ENCODE measurements around the gene TSPAN3. TPM values are rescaled to one million over a fixed set of nuclear protein-coding genes. Genes with fewer than 3 reads are reported as not detected.

TSPAN3 gene
- total RNA-seq (2022) (404 and 463 TPM in 2 replicates), Bru-seq, nascent RNA (percentile 95 among the genes with signal in this experiment), BruChase-seq, experiment 1, labeled RNA remaining after a 6-hour chase (percentile 95 among the genes with signal in this experiment), BruChase-seq, experiment 2, labeled RNA remaining after a 2-hour chase (percentile 93 among the genes with signal in this experiment)
- long read RNA-seq, full-length matches to known transcripts: 766 of 807 reads
- long read RNA-seq, partial matches to known transcripts: 13 of 807 reads
- long read RNA-seq, other reads (novel, unspliced or antisense): 28 of 807 reads

DNA sequence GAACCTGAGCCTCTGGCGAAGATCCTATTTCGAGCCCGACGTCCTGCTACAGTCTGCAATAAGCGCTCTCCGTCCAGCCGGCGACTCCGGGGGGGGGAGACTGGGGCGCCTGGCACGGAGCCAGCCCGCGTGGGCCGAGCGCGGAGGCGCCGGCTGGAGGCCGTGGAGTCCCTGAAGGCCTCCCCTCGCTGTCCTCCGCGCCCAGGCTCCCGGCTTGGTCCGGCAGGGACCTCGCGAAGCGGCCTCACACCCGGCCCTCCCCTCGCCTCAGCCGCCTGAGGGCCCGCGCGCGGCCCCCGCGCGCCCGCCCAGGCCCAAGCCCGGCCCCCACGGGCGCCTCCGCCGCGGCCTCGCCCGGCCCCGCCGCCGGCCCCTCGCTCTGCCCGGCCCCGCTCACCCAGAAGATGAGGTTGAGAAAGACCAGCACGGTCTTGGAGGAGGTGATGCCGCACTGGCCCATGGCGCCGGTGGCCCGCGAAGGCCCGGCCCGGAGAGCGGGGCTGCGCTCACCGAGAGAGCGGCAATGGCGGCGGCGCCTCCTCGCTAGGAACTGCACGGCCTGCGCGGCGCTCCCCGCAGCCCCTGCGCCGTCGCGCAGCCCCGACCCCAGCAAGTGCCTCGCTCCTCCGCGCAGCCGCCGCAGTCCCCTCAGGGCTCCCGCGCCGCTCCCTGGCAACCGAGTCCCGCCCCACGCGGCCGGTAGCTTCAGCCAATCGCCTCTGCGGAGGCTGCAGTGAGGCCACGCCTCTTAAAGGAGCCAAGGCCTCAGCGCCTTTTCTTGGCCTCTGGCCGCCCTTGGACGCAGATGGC is at the start of gene TSPAN3:
TSPAN3 (minus strand) TSS at position 615 of the 810 bp plus-strand sequence; CDS start at position 460, 155 bp downstream.
- Mint-ChIP-seq H3K27me3 (ENCODE audit: unreplicated experiment) (peaks cover 41% of the 10 kb centered on the region), H3K4me3 (ENCODE audit: low read depth, unreplicated experiment) (peak within 1 kb of the TSS; percentile 84), H3K27ac (ENCODE audit: unreplicated experiment) (peak within 1 kb of the TSS; percentile 95), H3K4me1 (ENCODE audit: low read depth, unreplicated experiment) (peaks cover 60% of the 10 kb centered on the region), H3K36me3 (ENCODE audit: insufficient read depth, unreplicated experiment) (peaks cover 50% of the 10 kb centered on the region), H3K9me3 (ENCODE audit: low read depth, unreplicated experiment) (no peaks in the 10 kb centered on the region)
- BruUV-seq (replicated peaks): no TSS peak
- intact Hi-C loops (cut with micrococcal nuclease; ENCODE audit: unreplicated experiment): no loop called here
- TF ChIP-seq, protein P1, sequence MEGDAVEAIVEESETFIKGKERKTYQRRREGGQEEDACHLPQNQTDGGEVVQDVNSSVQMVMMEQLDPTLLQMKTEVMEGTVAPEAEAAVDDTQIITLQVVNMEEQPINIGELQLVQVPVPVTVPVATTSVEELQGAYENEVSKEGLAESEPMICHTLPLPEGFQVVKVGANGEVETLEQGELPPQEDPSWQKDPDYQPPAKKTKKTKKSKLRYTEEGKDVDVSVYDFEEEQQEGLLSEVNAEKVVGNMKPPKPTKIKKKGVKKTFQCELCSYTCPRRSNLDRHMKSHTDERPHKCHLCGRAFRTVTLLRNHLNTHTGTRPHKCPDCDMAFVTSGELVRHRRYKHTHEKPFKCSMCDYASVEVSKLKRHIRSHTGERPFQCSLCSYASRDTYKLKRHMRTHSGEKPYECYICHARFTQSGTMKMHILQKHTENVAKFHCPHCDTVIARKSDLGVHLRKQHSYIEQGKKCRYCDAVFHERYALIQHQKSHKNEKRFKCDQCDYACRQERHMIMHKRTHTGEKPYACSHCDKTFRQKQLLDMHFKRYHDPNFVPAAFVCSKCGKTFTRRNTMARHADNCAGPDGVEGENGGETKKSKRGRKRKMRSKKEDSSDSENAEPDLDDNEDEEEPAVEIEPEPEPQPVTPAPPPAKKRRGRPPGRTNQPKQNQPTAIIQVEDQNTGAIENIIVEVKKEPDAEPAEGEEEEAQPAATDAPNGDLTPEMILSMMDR (IDR thresholded peaks at IDR 0.05; ENCODE audit: unreplicated experiment): no peak
- peak; percentile 97 for DNase-seq
- CTCF ChIA-PET: interaction anchor here (0.9 kb wide), 1 partner anchor 36 kb away, joined by 6 read pairs; no protein-coding TSS in a partner anchor

DNA sequence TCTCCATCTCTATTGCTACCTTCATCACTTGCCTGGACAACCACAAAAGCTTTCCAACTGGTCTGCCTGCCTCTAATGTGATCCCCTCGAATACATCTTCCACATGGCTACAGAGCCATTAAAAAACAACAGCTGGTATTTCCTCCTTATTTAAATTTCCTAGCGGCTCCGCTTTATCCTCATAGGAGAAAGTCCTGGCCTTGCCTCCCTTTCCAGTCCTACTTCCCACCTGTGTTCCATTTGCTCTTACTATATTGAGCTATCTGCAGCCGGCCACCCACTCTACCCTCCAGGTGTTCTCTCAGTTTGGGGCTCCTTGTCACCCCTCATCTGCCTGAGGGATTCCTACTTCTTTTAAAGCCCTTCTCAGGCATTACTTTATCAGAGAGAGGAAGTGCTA is 49.7 kb upstream of the TSPAN3 start:
- no peaks in the 10 kb centered on the region for H3K36me3 Mint-ChIP-seq (ENCODE audit: insufficient read depth, unreplicated experiment)
- intact Hi-C loops (cut with micrococcal nuclease; ENCODE audit: unreplicated experiment): no loop called here
- H3K4me3 Mint-ChIP-seq (ENCODE audit: low read depth, unreplicated experiment): no peak overlapping the region
- no peak for DNase-seq
- CTCF ChIA-PET: no interaction called here
- TF ChIP-seq, protein P1 (IDR thresholded peaks at IDR 0.05; ENCODE audit: unreplicated experiment): no peak
- H3K4me1 Mint-ChIP-seq (ENCODE audit: low read depth, unreplicated experiment): peaks cover 19% of the 10 kb centered on the region
- no TSS peak for BruUV-seq (replicated peaks)
- no peaks in the 10 kb centered on the region for H3K27me3 Mint-ChIP-seq (ENCODE audit: unreplicated experiment)
- H3K27ac Mint-ChIP-seq (ENCODE audit: unreplicated experiment): no peak overlapping the region
- no peaks in the 10 kb centered on the region for H3K9me3 Mint-ChIP-seq (ENCODE audit: low read depth, unreplicated experiment)

DNA sequence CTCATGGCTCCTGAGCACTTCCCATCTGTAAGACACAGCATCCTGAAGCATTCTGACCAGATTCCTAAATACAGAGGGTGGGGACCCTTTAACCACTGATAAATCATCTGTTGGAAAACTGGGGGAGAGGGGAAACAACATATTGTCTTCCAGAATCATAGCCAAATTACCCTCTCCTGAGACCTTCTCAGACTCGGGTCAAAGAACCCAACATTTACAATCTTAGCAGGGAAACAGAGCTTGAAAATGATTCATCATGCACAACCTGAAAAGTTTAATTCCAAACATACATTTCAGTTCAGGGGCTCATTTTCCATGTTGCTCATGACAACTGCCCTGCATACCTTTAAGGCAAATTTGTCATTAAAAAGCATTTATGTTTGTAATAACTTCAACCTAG is 48.5 kb upstream of the TSPAN3 start:
- H3K9me3 Mint-ChIP-seq (ENCODE audit: low read depth, unreplicated experiment): no peaks in the 10 kb centered on the region
- no peak overlapping the region for H3K27ac Mint-ChIP-seq (ENCODE audit: unreplicated experiment)
- no peaks in the 10 kb centered on the region for H3K36me3 Mint-ChIP-seq (ENCODE audit: insufficient read depth, unreplicated experiment)
- BruUV-seq (replicated peaks): no TSS peak
- no peak overlapping the region for H3K4me3 Mint-ChIP-seq (ENCODE audit: low read depth, unreplicated experiment)
- intact Hi-C loops (cut with micrococcal nuclease; ENCODE audit: unreplicated experiment): loop anchor here (1.0 to 2.0 kb wide), 4 partner anchors 42 to 423 kb away; no protein-coding TSS in a partner anchor
- no peak for DNase-seq
- CTCF ChIA-PET: interaction anchor here (0.5 to 2.6 kb wide), 14 partner anchors 11 to 900 kb away, joined by 3 to 20 read pairs (median 6); partner anchors contain the start of gene HMG20A
- peaks cover 19% of the 10 kb centered on the region for H3K4me1 Mint-ChIP-seq (ENCODE audit: low read depth, unreplicated experiment)
- TF ChIP-seq, protein P1 (IDR thresholded peaks at IDR 0.05; ENCODE audit: unreplicated experiment): no peak
- no peaks in the 10 kb centered on the region for H3K27me3 Mint-ChIP-seq (ENCODE audit: unreplicated experiment)

DNA sequence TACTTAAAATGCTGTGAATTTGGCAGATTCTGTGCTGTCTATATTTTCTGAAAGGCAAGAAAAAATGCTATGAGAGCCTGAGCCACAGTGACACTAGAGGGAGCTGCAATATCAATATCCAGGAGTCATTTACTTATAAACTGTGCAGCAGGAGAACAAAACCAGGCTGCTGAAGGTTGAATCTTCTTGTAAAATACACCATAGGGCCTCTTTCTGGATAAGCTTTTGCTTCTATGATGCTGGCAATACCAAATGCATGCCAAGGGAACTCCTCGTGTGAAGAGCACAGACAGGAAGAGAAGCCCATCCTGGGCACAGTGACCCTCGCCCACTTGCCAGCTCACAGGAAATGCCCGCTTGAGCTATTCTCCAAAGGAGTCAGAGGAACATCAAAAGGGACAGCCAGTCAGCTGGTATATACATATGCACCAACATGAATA is 48.0 kb upstream of the TSPAN3 start:
- intact Hi-C loops (cut with micrococcal nuclease; ENCODE audit: unreplicated experiment): loop anchor here (1.0 to 2.0 kb wide), 4 partner anchors 42 to 424 kb away; no protein-coding TSS in a partner anchor
- CTCF ChIA-PET: interaction anchor here (0.5 to 2.6 kb wide), 13 partner anchors 11 to 900 kb away, joined by 3 to 20 read pairs (median 5); partner anchors contain the start of gene HMG20A
- TF ChIP-seq, protein P1 (IDR thresholded peaks at IDR 0.05; ENCODE audit: unreplicated experiment): peak; percentile 71
- H3K27ac Mint-ChIP-seq (ENCODE audit: unreplicated experiment): no peak overlapping the region
- H3K4me3 Mint-ChIP-seq (ENCODE audit: low read depth, unreplicated experiment): no peak overlapping the region
- BruUV-seq (replicated peaks): no TSS peak
- no peaks in the 10 kb centered on the region for H3K27me3 Mint-ChIP-seq (ENCODE audit: unreplicated experiment)
- H3K9me3 Mint-ChIP-seq (ENCODE audit: low read depth, unreplicated experiment): no peaks in the 10 kb centered on the region
- H3K36me3 Mint-ChIP-seq (ENCODE audit: insufficient read depth, unreplicated experiment): no peaks in the 10 kb centered on the region
- H3K4me1 Mint-ChIP-seq (ENCODE audit: low read depth, unreplicated experiment): peaks cover 19% of the 10 kb centered on the region
- peak; percentile 51 for DNase-seq

Measured in Calu3 (cell line).